ENCODE data around the gene TNP1.

The TNP1 gene

GRCh38 chr2:216830346-216830745 lies 29.5 kb downstream of the TNP1 start:
- no peak overlapping the region for H3K4me3 ChIP-seq (ENCODE audit: low read length)
- H3K9me3 ChIP-seq (ENCODE audit: control insufficient read depth, low read depth, low read length): no peaks in the 10 kb centered on the region
- no peaks in the 10 kb centered on the region for H3K4me1 ChIP-seq (ENCODE audit: control insufficient read depth, low read depth, low read length)
- H3K27ac ChIP-seq (ENCODE audit: low read length): no peak overlapping the region
- no peak overlapping the region for H3K9ac ChIP-seq (ENCODE audit: low read length)
- H3K27me3 ChIP-seq (ENCODE audit: control insufficient read depth, insufficient read depth, low read length): no peaks in the 10 kb centered on the region
- no peaks in the 10 kb centered on the region for H3K36me3 ChIP-seq (ENCODE audit: control insufficient read depth, low read depth, low read length)

GRCh38 chr2:216829533-216829932 lies 30.3 kb downstream of the TNP1 start:
- H3K4me3 ChIP-seq (ENCODE audit: low read length): no peak overlapping the region
- no peak overlapping the region for H3K9ac ChIP-seq (ENCODE audit: low read length)
- H3K27me3 ChIP-seq (ENCODE audit: control insufficient read depth, insufficient read depth, low read length): no peaks in the 10 kb centered on the region
- no peaks in the 10 kb centered on the region for H3K36me3 ChIP-seq (ENCODE audit: control insufficient read depth, low read depth, low read length)
- H3K4me1 ChIP-seq (ENCODE audit: control insufficient read depth, low read depth, low read length): no peaks in the 10 kb centered on the region
- no peak overlapping the region for H3K27ac ChIP-seq (ENCODE audit: low read length)
- no peaks in the 10 kb centered on the region for H3K9me3 ChIP-seq (ENCODE audit: control insufficient read depth, low read depth, low read length)

GRCh38 chr2:216827073-216827720 lies 32.7 kb downstream of the TNP1 start:
- Histone ChIP-seq H3K9me3 (ENCODE audit: control insufficient read depth, low read depth, low read length) (no peaks in the 10 kb centered on the region), H3K27me3 (ENCODE audit: control insufficient read depth, insufficient read depth, low read length) (no peaks in the 10 kb centered on the region), H3K36me3 (ENCODE audit: control insufficient read depth, low read depth, low read length) (no peaks in the 10 kb centered on the region), H3K4me1 (ENCODE audit: control insufficient read depth, low read depth, low read length) (no peaks in the 10 kb centered on the region), H3K27ac (ENCODE audit: low read length) (no peak overlapping the region), H3K9ac (ENCODE audit: low read length) (no peak overlapping the region), H3K4me3 (ENCODE audit: low read length) (no peak overlapping the region)

- H3K36me3 ChIP-seq (ENCODE audit: control insufficient read depth, low read depth, low read length): no peaks in the 10 kb centered on the region
- no peaks in the 10 kb centered on the region for H3K4me1 ChIP-seq (ENCODE audit: control insufficient read depth, low read depth, low read length)
- H3K27ac ChIP-seq (ENCODE audit: low read length): no peak overlapping the region
- no peak overlapping the region for H3K4me3 ChIP-seq (ENCODE audit: low read length)
- no peaks in the 10 kb centered on the region for H3K9me3 ChIP-seq (ENCODE audit: control insufficient read depth, low read depth, low read length)
- no peak overlapping the region for H3K9ac ChIP-seq (ENCODE audit: low read length)
- no peaks in the 10 kb centered on the region for H3K27me3 ChIP-seq (ENCODE audit: control insufficient read depth, insufficient read depth, low read length)
Measured at GRCh38 chr2:216822470-216822869, 37.4 kb downstream of the TNP1 start.

- Histone ChIP-seq H3K4me3 (ENCODE audit: low read length) (no peak overlapping the region), H3K27ac (ENCODE audit: low read length) (no peak overlapping the region), H3K4me1 (ENCODE audit: control insufficient read depth, low read depth, low read length) (no peaks in the 10 kb centered on the region), H3K27me3 (ENCODE audit: control insufficient read depth, insufficient read depth, low read length) (no peaks in the 10 kb centered on the region), H3K9ac (ENCODE audit: low read length) (no peak overlapping the region), H3K9me3 (ENCODE audit: control insufficient read depth, low read depth, low read length) (no peaks in the 10 kb centered on the region), H3K36me3 (ENCODE audit: control insufficient read depth, low read depth, low read length) (no peaks in the 10 kb centered on the region)
Measured at GRCh38 chr2:216820709-216821108, 39.2 kb downstream of the TNP1 start.

- no peaks in the 10 kb centered on the region for H3K4me1 ChIP-seq (ENCODE audit: control insufficient read depth, low read depth, low read length)
- H3K4me3 ChIP-seq (ENCODE audit: low read length): no peak overlapping the region
- no peak overlapping the region for H3K27ac ChIP-seq (ENCODE audit: low read length)
- no peaks in the 10 kb centered on the region for H3K9me3 ChIP-seq (ENCODE audit: control insufficient read depth, low read depth, low read length)
- no peak overlapping the region for H3K9ac ChIP-seq (ENCODE audit: low read length)
- H3K36me3 ChIP-seq (ENCODE audit: control insufficient read depth, low read depth, low read length): no peaks in the 10 kb centered on the region
- H3K27me3 ChIP-seq (ENCODE audit: control insufficient read depth, insufficient read depth, low read length): no peaks in the 10 kb centered on the region
Measured at GRCh38 chr2:216819766-216820165, 40.1 kb downstream of the TNP1 start.

- no peak overlapping the region for H3K4me3 ChIP-seq (ENCODE audit: low read length)
- H3K9me3 ChIP-seq (ENCODE audit: control insufficient read depth, low read depth, low read length): no peaks in the 10 kb centered on the region
- no peaks in the 10 kb centered on the region for H3K27me3 ChIP-seq (ENCODE audit: control insufficient read depth, insufficient read depth, low read length)
- H3K4me1 ChIP-seq (ENCODE audit: control insufficient read depth, low read depth, low read length): no peaks in the 10 kb centered on the region
- H3K36me3 ChIP-seq (ENCODE audit: control insufficient read depth, low read depth, low read length): no peaks in the 10 kb centered on the region
- no peak overlapping the region for H3K9ac ChIP-seq (ENCODE audit: low read length)
- H3K27ac ChIP-seq (ENCODE audit: low read length): no peak overlapping the region
Measured at GRCh38 chr2:216819055-216819454, 40.8 kb downstream of the TNP1 start.

GRCh38 chr2:216810399-216811160 lies 49.3 kb downstream of the TNP1 start:
- Histone ChIP-seq H3K27me3 (ENCODE audit: control insufficient read depth, insufficient read depth, low read length) (no peaks in the 10 kb centered on the region), H3K36me3 (ENCODE audit: control insufficient read depth, low read depth, low read length) (no peaks in the 10 kb centered on the region), H3K9ac (ENCODE audit: low read length) (no peak overlapping the region), H3K27ac (ENCODE audit: low read length) (no peak overlapping the region), H3K9me3 (ENCODE audit: control insufficient read depth, low read depth, low read length) (no peaks in the 10 kb centered on the region), H3K4me1 (ENCODE audit: control insufficient read depth, low read depth, low read length) (no peaks in the 10 kb centered on the region), H3K4me3 (ENCODE audit: low read length) (no peak overlapping the region)
